Caco-2 (cell line): ENCODE measurements around the gene SEC22C. TPM values are rescaled to one million over a fixed set of nuclear protein-coding genes. Genes with fewer than 3 reads are reported as not detected.

Experiments
- BruUV-seq: library from RNA; stranded (reverse); fragments of 400-500 nt; replicated peaks from 2 replicates; lab custom pipeline; 2021; lab: Mats Ljungman, UMichigan
- CTCF ChIA-PET: fragments of 300-600 bp; sonication (Branson Sonifier 250); formaldehyde crosslinking; loops from one replicate; lab custom pipeline; 2022; ENCODE audit warnings: antibody characterized with exemption; lab: Charles Lee
- POLR2A ChIA-PET: fragments of 300-600 bp; sonication (Branson Sonifier 250); formaldehyde crosslinking; loops from one replicate; lab custom pipeline; 2022; ENCODE audit warnings: antibody characterized with exemption; lab: Charles Lee
- DNase-seq, 2 experiments: peaks; one replicate each; pipeline versions ENCODE4 v3.0.0 to v3.0.0-alpha.2; 2020 to 2022
- H3K27me3 ChIP-seq: replicated peaks from 2 replicates; pipeline ENCODE4 v1.6.0; 2011; ENCODE audit warnings: low read length; ENCODE audit not compliant: control insufficient read depth, insufficient read depth
- H3K36me3 ChIP-seq: 2 replicates; pipeline ENCODE4 v1.5.1; 2011; ENCODE audit warnings: low read length; ENCODE audit not compliant: control insufficient read depth, insufficient read depth
- H3K4me1 ChIP-seq: fragments of 250-450 bp; sonication (Bioruptor Pico); 2 replicates; pipeline ENCODE4 v1.5.1; 2020; ENCODE audit warnings: mild to moderate bottlenecking
- H3K4me3 ChIP-seq: 2 replicates; pipeline ENCODE4 v1.5.1; 2011; ENCODE audit warnings: low read depth, mild to moderate bottlenecking, control low read depth, low read length
- H3K9me3 ChIP-seq: fragments of 250-450 bp; sonication (Bioruptor Pico); 2 replicates; pipeline ENCODE4 v1.5.1; 2020; ENCODE audit warnings: mild to moderate bottlenecking, moderate library complexity
- H3K27ac Mint-ChIP-seq: one replicate; pipeline ENCODE4 v1.8.0; 2022; ENCODE audit warnings: mixed read lengths; ENCODE audit not compliant: unreplicated experiment
- H3K27me3 Mint-ChIP-seq: one replicate; pipeline ENCODE4 v1.8.0; 2022; ENCODE audit warnings: mixed read lengths; ENCODE audit not compliant: insufficient read depth, unreplicated experiment
- H3K36me3 Mint-ChIP-seq: one replicate; pipeline ENCODE4 v1.8.0; 2022; ENCODE audit warnings: mild to moderate bottlenecking, mixed read lengths; ENCODE audit not compliant: insufficient read depth, unreplicated experiment
- H3K4me1 Mint-ChIP-seq: one replicate; pipeline ENCODE4 v1.8.0; 2022; ENCODE audit warnings: low read depth, mixed read lengths; ENCODE audit not compliant: unreplicated experiment
- H3K4me3 Mint-ChIP-seq: one replicate; pipeline ENCODE4 v1.8.0; 2022; ENCODE audit warnings: mild to moderate bottlenecking, moderate library complexity, mixed read lengths; ENCODE audit not compliant: unreplicated experiment
- H3K9me3 Mint-ChIP-seq: one replicate; pipeline ENCODE4 v1.8.0; 2022; ENCODE audit warnings: mixed read lengths; ENCODE audit not compliant: unreplicated experiment
- intact Hi-C: fragments of 100-400 bp; cut with micrococcal nuclease; formaldehyde crosslinking; loops from one replicate; pipeline ENCODE4 v1.10.0; 2022; ENCODE audit not compliant: unreplicated experiment
- total RNA-seq: library from RNA; stranded (reverse); gene quantifications from 2 replicates; pipeline ENCODE4 v1.2.3, GENCODE V29; 2022
- TF ChIP-seq, protein P1 (sequence below), 2 experiments: fragments of 200-600 bp in 1 of 2; IDR thresholded peaks; 1 replicate in 1 of 2; 2 replicates in 1 of 2; pipeline versions ENCODE4 v1.5.1 to v1.8.0; 2011 to 2022; ENCODE audit warnings: antibody characterized with exemption in 1 of 2, control low read depth in 1 of 2, inconsistent platforms in 1 of 2, low read depth in 1 of 2, low read length in 1 of 2, mild to moderate bottlenecking in 1 of 2, moderate library complexity in 1 of 2; ENCODE audit not compliant: insufficient read depth in 1 of 2, severe bottlenecking in 1 of 2, unreplicated experiment in 1 of 2

SEC22C gene
- total RNA-seq, 1 experiment from 2014 or later = 36.4 TPM

DNA sequence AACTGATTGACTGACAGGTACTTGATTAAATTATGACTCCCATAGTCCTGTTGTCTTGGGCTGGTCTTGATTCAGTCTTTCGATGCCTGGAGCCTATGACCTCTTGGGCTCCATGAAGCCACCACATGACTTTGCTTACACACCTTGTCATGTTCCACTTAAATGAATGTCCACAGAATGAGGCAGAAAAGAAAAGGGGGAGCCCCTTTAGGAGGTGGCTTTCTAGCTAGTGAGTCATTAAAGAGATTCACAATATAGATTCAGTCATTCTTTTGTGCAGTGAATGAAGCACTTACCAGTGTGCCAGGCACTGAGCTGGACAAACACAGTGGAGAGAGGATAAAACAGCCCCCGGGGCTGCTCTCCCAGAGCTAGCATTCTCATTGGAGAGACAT lies 62.2 kb downstream of the SEC22C start:
- Histone ChIP-seq H3K4me1 (peaks cover 11% of the 10 kb centered on the region), H3K36me3 (no peaks in the 10 kb centered on the region; the same call in 1 of the 2 replicates), H3K9me3 (no peaks in the 10 kb centered on the region), H3K27me3 (no peaks in the 10 kb centered on the region), H3K4me3 (no peak overlapping the region)
- Mint-ChIP-seq H3K27me3 (no peaks in the 10 kb centered on the region), H3K4me3 (no peak overlapping the region), H3K9me3 (no peaks in the 10 kb centered on the region), H3K36me3 (peaks cover 6% of the 10 kb centered on the region), H3K27ac (no peak overlapping the region), H3K4me1 (peaks cover 13% of the 10 kb centered on the region)
- no peak for DNase-seq
- TF ChIP-seq, protein P1, sequence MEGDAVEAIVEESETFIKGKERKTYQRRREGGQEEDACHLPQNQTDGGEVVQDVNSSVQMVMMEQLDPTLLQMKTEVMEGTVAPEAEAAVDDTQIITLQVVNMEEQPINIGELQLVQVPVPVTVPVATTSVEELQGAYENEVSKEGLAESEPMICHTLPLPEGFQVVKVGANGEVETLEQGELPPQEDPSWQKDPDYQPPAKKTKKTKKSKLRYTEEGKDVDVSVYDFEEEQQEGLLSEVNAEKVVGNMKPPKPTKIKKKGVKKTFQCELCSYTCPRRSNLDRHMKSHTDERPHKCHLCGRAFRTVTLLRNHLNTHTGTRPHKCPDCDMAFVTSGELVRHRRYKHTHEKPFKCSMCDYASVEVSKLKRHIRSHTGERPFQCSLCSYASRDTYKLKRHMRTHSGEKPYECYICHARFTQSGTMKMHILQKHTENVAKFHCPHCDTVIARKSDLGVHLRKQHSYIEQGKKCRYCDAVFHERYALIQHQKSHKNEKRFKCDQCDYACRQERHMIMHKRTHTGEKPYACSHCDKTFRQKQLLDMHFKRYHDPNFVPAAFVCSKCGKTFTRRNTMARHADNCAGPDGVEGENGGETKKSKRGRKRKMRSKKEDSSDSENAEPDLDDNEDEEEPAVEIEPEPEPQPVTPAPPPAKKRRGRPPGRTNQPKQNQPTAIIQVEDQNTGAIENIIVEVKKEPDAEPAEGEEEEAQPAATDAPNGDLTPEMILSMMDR (IDR thresholded peaks at IDR 0.05; ENCODE audit: insufficient read depth in 1 of 2, low read depth in 1 of 2, low read length in 1 of 2, severe bottlenecking in 1 of 2, unreplicated experiment in 1 of 2) = no peak
- ChIA-PET CTCF (no interaction called here), POLR2A (no interaction called here)
- BruUV-seq = no TSS peak
- intact Hi-C loops = no loop called here

DNA sequence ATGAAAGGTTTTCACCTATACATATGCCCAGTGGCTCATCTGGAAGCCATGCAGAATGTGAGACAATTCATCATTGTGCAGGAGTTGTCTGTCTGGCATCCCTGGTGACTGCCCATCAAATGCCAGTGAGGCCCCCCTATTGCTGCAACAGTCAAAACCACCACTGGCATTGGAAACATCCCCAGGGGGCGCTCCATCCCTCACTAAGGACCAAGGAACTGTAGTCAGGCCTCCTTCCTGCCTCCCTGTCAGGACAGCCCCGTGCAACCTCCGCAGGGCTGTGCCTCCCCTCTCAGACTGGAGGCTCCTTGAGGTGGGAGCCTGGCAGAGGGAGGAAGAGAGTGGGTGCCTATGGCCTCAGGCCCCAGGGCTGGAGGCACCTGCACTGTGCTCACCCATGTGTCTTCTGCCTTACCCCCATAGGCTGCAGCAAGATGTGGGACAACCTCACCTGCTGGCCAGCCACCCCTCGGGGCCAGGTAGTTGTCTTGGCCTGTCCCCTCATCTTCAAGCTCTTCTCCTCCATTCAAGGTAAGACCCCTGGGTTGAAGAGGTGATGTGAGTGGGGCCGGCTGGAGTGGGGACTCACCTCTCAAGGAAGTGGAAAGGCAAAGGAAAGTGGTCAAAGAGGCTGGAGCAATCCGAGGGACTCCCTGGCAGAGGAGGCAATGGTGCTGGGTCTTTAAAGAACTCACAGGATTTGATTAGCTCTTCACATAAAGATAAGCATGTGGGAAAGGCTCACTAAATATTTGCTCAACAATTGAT lies 62.8 kb downstream of the SEC22C start:
- TF ChIP-seq, protein P1 (IDR thresholded peaks at IDR 0.05; ENCODE audit: insufficient read depth in 1 of 2, low read depth in 1 of 2, low read length in 1 of 2, severe bottlenecking in 1 of 2, unreplicated experiment in 1 of 2) = no peak
- Mint-ChIP-seq H3K27me3 (no peaks in the 10 kb centered on the region), H3K4me1 (peaks cover 13% of the 10 kb centered on the region), H3K36me3 (peaks cover 6% of the 10 kb centered on the region), H3K4me3 (no peak overlapping the region), H3K9me3 (no peaks in the 10 kb centered on the region), H3K27ac (no peak overlapping the region)
- no peak for DNase-seq
- BruUV-seq = no TSS peak
- H3K4me1 ChIP-seq = peaks cover 11% of the 10 kb centered on the region
- H3K27me3 ChIP-seq = no peaks in the 10 kb centered on the region
- ChIA-PET CTCF (no interaction called here), POLR2A (no interaction called here)
- no peaks in the 10 kb centered on the region for H3K9me3 ChIP-seq
- no peak overlapping the region for H3K4me3 ChIP-seq
- H3K36me3 ChIP-seq = no peaks in the 10 kb centered on the region; the same call in 1 of the 2 replicates
- intact Hi-C loops = no loop called here

DNA sequence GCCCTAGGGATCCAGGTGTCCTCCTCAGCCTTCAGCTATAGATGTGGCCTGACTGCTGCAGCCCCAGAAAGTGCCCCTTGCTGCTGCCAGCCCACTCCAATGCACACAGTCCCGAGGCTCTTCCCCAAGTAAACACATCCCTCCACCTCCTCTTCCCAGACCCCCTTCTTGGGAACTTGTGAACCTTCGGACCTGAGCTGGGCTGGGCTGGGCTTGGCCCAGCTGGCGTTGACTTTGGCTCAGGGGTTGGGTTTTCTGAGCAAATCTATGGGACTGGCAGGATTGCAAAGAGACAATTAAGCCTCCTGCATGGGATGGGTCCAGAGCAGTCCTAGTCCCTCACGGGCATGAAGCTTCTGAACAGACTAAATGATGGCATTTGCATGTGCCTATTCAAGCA lies 64.7 kb downstream of the SEC22C start:
- BruUV-seq = no TSS peak
- Mint-ChIP-seq H3K36me3 (peaks cover 10% of the 10 kb centered on the region), H3K9me3 (no peaks in the 10 kb centered on the region), H3K27ac (no peak overlapping the region), H3K27me3 (no peaks in the 10 kb centered on the region), H3K4me3 (no peak overlapping the region), H3K4me1 (peaks cover 13% of the 10 kb centered on the region)
- ChIA-PET POLR2A (no interaction called here), CTCF (no interaction called here)
- intact Hi-C loops = no loop called here
- DNase-seq = no peak
- Histone ChIP-seq H3K4me3 (no peak overlapping the region), H3K9me3 (no peaks in the 10 kb centered on the region), H3K4me1 (peaks cover 11% of the 10 kb centered on the region), H3K36me3 (no peaks in the 10 kb centered on the region; the same call in 1 of the 2 replicates), H3K27me3 (no peaks in the 10 kb centered on the region)
- TF ChIP-seq, protein P1 (IDR thresholded peaks at IDR 0.05; ENCODE audit: insufficient read depth in 1 of 2, low read depth in 1 of 2, low read length in 1 of 2, severe bottlenecking in 1 of 2, unreplicated experiment in 1 of 2) = no peak
